GM21390 (cell line): Measurements from ENCODE around the gene PPP1R13B.

ENCODE experiments used
- ATAC-seq: cut with Tn5 transposase; IDR thresholded peaks from one replicate; pipeline ENCODE4 v1.9.1; 2021; ENCODE audit not compliant: unreplicated experiment

The PPP1R13B gene

DNA sequence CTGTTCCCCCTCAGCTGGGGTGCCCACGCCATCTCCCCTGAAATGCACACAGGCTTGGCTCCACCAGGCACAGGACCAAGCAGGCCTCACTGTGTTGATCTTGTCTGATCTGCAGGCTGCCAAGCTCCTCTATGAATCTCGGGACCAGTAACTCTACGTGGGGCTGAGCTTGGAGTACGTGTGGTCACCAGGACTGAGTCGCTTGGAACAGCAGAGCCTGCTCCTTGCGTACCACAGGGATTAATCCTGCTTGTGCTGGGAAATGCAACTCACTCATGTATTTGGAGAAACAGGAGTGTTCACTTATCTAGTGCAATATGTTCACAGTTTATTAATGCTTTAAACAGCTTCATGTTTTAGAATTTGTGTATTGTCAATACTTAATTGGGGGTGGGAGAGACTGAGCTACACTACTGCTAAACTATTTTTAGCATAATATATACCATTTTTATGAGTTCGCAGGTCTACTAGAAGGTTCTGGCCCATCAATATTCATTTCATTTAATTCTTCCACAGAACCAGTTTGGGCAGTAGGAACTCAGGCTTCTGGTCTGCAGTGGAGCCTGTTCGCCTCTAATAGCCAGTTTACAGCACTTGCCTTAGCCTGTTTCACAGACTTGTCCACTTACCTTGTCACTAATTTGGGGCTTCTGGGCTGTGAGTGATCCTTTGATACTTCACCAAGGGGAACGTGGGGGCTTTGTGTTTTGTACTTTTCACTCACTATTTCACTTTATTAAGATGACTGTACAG, 114.3 kb downstream of the PPP1R13B start:
- ATAC-seq = no peak

DNA sequence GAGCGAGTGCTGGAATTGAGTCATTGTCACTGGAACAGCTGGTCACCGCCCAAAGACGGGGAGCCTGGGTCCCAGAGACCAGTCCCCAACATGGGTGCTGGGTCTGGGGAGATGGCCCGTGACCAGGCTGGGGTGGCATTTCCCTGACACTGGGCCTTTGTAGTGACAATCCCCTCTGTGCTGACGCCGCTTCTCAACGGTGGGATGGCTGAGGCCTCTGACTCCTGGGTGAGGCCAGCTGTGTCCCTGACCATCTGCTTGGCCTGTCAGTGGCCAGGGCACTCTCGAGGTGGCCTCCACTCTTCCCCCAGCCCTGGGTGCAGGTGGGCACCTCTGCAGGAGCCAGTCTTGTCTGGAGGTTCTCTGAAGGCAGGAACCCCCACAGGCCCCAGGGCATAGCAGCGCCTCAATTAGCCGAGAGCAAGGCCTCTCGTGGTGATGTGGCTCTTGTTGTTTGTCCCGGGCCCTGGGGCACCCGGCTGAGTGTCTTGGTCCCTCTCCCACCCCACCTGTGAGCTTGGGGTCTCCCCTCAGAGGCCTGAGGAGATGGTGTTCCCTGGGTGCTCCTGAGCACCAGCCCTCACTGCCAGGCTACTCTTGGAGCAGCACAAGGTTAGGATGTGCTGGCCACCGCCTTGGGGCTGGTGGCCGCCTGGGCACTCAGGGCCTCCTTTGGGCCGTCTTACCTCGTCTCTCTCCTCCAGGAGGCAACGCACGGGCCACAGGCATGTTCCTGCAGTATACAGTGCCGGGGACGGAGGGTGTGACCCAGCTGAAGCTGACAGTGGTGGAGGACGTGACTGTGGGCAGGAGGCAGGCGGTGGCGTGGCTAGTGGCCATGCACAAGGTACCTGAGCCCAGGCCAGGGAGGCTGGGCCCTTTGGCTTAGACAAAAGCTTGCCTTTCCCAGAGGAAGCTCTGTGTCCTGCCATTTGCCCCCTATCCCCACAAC, 115.2 kb downstream of the PPP1R13B start:
- no peak for ATAC-seq

DNA sequence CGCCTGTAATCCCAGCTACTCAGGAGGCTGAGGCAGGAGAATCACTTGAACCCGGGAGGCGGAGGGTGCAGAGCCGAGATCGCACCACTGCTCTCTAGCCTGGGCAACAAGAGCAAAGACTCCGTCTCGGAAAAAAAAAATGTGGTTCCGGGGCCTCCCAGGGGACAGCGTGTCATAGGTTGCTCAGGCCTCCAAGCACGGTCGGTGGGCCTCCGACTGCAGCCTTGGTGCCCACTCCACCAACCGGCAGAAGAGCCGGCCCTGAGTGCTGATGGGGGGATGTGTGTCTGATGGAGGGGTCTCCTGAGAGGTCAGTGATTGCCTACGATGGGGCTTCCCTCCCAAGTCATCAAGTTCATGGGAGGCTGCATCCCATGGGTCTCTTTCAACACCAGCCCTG, 115.9 kb downstream of the PPP1R13B start:
- no peak for ATAC-seq

DNA sequence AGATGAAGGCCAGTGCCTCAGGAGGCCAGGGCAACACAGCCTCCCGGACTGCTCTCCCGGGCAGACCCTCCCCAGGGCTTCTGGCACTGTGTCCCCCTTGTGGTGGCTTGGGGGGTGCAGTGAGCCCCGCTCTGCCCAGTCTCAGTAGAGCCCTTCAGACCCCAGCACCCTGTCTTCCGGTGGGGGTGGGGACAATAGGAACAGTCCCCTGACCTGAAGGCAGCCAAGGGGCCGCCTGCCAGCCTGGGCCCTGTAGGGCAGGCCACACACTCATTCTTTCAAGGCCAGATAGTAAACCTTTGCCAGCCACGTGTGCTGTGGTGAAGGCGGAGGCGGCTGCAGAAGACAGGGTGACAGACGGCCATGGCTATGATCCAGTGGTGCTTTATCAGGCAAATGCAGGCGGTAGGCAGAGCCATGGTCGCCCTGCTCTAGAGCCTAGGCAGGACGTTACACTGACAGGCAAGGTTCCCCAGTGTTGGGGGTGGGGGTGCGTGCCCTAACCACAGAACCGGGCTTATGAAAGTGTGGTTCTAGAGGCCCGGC, 116.8 kb downstream of the PPP1R13B start:
- ATAC-seq = no peak

DNA sequence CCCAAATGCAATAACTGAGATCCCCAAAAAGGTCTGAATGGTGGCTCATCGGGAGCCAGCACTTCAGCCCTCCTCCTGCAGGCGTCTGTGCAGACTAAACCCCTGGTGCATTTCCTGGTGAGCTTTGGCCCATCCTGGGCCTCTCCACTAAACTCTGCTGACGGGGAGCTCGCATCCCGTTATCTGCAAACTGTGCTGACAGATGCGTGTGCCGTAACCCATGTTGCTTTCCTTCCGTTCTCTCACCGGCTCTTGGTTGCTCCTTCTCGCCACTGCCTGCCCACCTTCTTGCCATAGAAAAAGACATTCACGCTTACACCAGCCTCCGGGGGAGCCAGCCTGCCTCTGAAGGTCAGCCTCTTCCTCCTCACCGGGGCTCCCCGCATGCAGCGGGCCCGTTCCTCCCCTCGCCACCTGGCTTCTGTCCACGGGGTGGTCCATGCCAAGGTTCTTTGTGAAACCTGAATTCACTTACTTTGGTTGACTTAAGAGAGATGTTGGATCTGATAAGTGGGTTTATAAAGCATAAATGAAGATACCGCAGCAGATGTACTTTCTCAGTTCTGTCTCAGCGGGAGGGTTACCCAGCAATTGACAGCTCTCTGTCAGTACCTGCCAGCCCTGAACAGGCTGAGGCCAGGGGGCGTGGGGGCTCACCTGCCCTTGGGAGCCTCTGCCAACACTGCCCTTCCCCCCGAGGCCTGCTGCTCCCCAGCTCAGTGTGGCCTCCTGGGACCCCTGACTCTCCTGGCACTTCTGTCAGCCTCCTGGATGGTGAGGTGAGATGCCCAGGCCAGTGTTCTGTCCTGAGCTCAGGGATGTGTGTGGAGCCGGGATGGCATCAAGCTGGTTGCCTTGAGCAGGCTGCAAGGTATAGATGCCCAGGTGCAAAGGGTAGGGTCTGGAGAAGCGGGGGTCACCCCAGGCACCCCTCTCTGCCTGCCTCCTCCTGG, 117.6 kb downstream of the PPP1R13B start:
- no peak for ATAC-seq

DNA sequence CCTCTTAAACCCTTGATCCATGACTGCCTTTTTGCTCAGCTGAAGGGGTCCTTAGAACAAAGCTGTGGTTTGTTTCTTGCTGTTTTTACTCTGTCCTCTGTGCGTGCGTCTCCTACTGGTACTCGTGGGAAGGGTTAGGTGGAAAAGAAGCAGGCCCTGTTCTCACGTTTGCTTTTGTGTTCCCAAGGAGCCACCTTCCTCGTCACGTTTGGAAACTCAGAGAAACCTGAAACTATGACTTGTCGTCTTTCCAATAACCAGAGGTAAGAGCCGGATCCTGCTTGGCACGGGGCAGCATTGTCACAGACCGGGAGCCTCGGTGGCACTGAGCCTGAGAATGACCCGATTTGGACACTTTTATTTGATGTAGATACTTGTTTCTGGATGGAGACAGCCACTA, 118.7 kb downstream of the PPP1R13B start:
- ATAC-seq = no peak

DNA sequence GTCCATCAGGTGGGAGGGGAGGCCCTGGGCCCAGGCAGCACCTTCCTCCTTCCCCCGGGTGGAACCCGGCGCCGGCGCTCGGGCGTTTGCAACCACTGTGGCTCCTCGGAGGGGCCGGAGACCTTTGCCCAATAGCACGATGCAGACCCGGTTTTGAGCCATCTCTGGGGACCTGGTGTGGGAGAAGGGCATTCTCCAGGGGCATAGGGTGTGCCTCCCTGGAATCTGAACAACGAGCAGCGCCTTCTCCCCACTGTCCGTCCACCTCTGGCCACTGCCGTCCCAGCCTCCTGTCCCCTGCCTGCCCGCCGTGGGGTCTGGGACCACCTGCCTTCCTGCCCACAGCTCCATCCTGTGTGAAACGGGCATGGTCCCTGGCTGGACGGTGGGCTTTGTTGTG, 119.2 kb downstream of the PPP1R13B start:
- ATAC-seq = no peak

DNA sequence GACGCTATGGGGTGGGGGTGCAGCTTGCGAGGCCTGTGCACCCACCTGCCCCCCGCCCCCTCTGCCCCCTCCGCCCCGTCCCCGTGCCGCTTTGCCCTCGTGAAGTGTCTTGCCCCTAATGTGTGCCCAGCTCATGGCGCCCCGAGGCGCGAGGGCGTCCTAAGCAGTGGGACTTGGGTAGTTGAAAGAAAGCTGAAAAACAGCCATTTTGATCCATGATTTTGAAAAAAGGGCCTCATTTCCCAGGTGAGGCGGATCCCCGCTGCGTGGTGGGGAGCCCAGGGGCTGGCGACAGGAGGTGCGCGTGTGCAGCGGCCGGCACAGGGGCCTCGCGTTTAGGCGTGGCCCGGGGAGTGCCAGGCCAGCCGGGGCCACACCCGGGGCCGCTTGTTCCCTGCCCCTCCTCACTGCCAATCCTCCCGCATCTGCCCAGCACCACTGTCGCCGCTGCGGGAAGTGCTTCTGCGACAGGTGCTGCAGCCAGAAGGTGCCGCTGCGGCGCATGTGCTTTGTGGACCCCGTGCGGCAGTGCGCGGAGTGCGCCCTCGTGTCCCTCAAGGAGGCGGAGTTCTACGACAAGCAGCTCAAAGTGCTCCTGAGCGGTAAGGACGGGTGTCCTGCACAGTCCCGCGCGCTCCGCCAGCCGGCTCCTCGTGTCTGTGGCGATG, 119.9 kb downstream of the PPP1R13B start:
- ATAC-seq = no peak

DNA sequence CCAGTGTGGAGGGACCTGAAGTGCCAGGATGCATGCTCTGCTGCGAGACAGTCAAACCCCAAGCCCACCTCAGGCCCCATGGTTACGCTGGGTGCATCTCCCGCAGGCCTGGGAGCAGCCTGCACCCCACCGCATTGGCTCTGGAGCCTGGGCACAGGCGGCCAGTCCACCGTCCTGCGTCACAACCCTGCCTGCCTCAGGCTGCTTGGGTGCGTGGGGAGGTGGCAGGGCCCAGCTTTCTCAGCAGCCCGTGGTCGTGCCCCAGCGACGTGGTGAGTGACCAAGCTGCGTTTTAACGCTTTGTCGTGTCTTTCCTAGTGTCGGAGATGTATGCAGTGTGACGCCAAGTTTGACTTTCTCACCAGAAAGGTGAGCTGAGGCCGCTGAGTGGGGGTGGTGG, 120.9 kb downstream of the PPP1R13B start:
- ATAC-seq = no peak

DNA sequence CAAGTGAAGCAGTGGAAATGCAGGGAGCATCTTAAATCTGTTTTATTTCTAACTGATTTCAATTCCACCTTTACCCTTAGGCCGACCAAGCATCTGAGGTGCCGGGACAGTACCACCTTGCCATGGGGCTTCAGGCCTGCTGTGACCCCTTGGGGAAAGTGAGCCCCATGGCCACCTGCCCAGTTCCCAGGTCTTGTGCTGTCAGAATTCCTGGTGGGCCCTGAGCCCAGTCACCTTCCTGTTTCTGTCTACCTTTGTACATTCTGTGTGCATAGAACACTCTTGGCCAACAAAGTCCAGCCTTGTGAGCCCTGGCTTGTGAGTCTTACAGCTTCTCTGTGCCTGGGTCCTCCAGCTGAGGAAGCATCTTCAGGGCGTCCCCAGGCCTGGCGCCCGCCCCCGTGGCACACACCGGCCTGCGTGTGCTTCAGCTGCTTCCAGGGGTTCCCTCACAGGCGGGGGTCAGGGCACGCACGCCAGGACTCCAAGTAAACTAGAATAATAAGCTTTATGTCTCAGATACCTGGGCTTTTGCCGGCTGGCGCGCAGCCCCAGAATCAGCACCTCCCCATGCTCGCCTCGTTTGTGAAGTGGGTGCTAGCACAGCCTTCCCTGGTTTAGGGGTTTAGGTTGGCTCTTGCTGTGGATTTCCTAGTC, 121.5 kb downstream of the PPP1R13B start:
- ATAC-seq = no peak

DNA sequence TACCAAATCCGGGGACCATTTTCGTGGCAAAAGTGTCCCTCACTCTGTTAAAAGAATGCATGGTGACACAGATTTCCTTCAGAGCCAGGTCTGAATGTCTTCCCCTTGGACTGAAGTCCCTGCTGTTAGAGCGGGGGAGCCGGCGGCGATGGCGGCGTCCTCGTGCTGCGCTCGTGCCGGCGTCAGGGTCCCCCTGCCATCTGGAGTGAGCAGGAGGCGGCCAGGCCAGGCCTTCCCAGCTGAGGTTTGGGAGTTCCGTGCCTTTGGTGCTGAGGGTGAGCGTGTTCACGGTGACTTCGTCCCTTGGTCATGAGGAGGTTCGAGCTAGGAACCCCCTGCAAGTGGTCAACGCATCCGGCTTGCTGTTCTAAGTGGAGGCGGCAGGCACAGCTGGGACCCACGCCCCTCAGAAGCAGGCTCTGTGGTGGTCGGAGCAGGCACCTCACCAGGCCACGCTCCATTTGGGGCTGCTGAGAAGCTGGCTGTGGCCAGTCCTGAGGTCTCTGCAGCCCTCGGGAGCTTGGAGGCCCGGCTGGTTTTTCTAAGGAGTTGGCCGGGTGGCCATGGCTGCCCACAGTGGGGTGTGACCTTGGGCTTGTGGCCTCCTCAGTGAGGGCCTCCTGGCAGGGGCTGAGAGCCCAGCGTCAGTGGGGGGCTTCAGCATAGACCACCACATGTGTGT, 122.2 kb downstream of the PPP1R13B start:
- ATAC-seq = no peak

DNA sequence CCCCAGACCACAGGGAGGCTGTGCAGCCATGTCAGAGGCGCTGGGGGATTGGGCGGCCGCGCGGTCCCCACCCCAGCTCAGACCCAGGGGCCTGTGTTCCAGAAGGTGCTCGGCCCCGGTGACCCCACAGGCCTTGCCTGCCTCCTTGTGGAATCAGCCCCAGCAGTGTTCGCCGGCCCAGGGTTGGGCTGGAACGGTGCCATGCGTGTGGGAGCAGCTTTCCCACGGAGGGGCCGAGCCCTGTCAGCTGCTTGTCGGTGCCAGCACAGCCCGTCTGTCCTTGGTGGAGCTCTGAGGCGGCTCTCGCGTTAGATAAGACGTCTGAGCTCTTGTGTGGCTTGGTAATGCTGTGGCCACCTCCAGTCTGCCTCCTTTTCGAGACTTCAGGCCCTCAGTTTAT, 123.3 kb downstream of the PPP1R13B start:
- ATAC-seq = no peak

DNA sequence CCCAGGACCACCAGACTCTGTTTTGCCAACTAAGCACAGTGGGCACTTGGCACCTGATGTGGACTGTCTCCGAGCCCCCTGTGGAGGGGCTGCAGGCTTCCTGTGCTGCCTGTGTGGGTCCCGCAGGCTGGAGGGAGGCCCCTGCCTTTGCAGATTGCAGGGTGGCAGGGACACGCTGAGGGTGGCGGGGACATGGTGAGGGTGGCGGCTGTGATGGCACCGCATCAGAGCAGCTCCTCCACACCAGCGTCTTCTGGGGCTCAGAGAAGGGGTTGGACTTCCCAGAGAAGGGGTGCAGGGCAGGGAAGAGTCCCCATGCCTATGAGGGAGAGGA, 123.7 kb downstream of the PPP1R13B start:
- ATAC-seq = no peak

DNA sequence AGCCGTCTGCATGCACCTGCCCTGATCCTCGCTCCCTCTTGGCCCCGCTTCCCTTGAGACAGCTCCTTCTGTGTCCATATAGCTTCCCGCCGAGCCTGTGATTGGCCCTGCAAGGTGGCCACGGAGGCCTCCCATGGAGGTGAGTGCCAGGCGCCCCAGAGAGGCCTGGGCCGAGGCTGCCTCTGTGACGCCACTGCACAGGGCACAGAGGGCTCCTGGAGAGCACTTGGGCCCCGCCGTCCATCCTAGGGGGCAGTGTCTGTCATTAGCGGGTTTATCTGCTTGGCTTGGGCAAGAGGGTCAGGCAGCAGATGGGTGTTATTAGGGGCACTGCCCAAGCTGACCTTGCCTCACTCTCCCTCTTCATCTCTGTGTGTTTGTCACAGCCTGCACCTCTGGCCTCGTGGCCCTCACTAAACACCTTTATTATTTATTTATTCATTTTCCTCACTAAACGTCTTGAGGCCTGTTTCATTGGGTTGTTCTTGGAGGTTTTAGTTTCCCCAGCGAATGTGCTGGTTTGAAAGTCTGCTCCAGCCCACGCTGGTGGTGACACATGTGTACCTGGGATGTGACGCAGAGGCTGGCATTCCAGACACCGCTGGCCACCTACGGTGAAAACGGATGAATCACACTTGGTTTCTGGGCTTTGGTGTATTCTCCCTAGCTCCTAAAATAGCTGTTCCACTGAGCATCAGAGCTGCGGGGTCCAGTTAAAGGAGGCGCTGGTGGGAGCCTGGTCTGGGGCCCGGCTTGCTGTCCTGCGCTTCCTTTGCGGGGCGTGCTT, 125.8 kb downstream of the PPP1R13B start:
- no peak for ATAC-seq

DNA sequence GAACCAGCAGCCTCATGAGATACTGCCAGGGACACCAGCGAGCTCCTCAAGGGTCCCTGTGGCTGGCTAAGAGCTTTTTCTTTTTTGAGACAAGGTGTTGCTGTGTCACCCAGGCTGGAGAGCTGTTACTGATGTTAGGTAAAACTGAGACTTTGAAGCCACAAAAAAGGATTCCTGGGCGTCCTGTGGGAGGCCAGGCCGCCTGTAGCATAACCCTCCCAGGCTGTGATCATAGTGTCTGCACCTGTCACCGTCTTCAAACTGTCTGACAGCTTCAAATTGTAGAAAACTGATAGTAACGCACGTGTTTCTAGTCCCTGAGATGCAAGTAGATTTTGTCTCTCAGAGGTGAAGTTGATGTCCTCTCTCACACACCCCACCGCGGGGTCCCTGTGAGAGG, 127.6 kb downstream of the PPP1R13B start:
- ATAC-seq = no peak

DNA sequence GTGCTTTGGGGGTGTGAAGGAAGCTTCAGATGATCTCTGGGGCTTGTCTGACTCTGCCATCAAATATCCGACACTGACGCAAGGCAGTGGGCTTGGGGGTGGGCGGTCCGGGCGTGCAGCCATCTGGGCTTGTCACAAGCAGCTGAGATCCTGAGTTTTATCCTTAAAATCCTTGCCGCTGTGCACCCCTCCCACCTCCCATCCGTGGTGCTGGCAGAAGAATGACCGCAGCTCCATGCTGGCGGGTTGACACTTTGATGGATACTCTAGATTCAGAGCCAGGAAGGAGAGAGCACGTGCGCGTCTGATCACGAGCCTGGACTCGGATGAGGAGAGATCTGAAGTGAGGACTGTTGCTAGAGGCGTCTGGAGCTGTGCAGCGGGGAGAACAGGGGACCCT, 128.8 kb downstream of the PPP1R13B start:
- no peak for ATAC-seq

DNA sequence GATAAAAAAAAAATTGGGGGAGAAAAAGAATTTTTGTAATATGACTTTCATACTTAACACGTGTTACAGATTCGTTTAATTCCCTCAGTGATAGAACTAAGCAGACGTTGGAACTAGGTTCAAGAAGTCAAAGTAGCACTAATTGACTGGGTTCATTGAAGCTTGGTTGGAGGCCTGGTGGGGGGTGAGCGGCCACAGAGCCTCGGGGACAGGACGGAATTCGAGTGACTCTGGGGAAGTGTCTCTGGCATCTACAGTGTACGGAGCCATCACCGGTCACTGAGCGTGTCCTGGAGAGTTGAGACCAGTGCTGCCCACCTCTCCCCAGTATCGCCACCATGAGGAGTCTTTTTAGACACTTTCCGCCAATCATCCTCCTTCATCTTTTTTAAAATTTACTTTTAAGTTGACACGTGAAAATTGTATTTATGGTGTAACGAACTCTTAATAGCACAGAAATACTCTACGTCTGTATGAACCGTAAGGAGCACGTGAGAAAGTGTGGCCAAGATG, 130.4 kb downstream of the PPP1R13B start:
- no peak for ATAC-seq

DNA sequence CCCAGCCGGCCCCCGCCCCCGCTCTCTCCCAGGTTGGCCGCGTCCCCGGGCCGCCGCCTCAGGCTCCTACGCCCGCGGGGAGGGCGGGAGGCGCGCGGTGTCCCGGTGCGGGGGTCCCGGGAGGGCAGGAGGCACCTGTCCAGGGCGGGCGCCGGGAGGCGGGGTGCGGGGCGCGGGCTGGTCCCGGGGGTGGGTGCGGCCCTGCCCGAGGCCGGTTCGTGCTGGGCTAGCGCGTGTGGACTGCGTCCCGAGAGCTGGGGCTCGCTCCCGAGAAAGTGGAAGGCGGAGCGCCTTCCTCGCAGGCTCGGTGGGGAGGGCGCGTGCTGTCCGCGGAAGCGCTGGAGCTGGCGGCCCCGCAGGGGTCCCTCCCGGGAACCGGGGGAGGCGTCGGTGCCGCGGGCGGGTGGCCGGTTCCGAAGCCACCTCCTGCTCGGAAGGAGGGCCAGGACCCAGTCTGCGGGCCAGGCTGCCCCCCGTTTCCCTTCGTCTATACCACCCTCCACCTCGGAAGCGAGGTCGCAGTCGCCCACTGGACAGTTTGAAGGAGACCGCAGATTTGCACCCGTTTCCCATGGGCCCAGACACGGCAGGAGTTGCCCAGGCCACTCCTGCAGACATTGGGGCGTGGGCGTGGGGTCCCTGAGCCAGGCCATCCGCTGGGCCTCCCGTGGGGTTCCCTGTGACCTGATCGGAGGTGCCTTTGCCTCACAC, 131.1 kb downstream of the PPP1R13B start:
- no peak for ATAC-seq
